H9 (cell line): ENCODE results near the gene VMA21. TPM values are rescaled to one million over a fixed set of nuclear protein-coding genes. Genes with fewer than 3 reads are reported as not detected.

Source experiments
- DNase-seq: peaks from one replicate; pipeline ENCODE4 v3.0.0-alpha.2; 2017
- H2AFZ ChIP-seq: one replicate; pipeline ENCODE4 v1.6.1; 2013; ENCODE audit warnings: mild to moderate bottlenecking, low read length, control low read depth, moderate library complexity
- H2AK5ac ChIP-seq: 2 replicates; pipeline ENCODE4 v1.6.1; 2013; ENCODE audit warnings: low read length, control low read depth, mixed read lengths; ENCODE audit not compliant: insufficient read length
- H2BK120ac ChIP-seq: one replicate; pipeline ENCODE4 v1.6.1; 2013; ENCODE audit warnings: low read depth, mild to moderate bottlenecking, low read length, control low read depth, inconsistent platforms; ENCODE audit not compliant: poor library complexity, severe bottlenecking
- H2BK12ac ChIP-seq: 2 replicates; pipeline ENCODE4 v1.6.1; 2013; ENCODE audit warnings: low read length, control low read depth, mixed read lengths, low read depth; ENCODE audit not compliant: insufficient read length
- H2BK15ac ChIP-seq: 2 replicates; pipeline ENCODE4 v1.6.1; 2013; ENCODE audit warnings: low read depth, low read length, control low read depth
- H2BK20ac ChIP-seq: one replicate; pipeline ENCODE4 v1.6.1; 2013; ENCODE audit warnings: low read depth, mild to moderate bottlenecking, low read length, control low read depth, inconsistent platforms; ENCODE audit not compliant: poor library complexity, severe bottlenecking
- H2BK5ac ChIP-seq: 2 replicates; pipeline ENCODE4 v1.6.1; 2013; ENCODE audit warnings: low read length, control low read depth, mixed read lengths; ENCODE audit not compliant: insufficient read length
- H3K14ac ChIP-seq: 2 replicates; pipeline ENCODE4 v1.6.1; 2013; ENCODE audit warnings: low read length, control low read depth; ENCODE audit not compliant: insufficient read depth
- H3K18ac ChIP-seq: 2 replicates; pipeline ENCODE4 v1.6.1; 2013; ENCODE audit warnings: low read depth, mild to moderate bottlenecking, mixed read lengths, low read length, control low read depth; ENCODE audit not compliant: insufficient read length
- H3K23ac ChIP-seq: 2 replicates; pipeline ENCODE4 v1.6.1; 2013; ENCODE audit warnings: low read length, control low read depth, mixed read lengths, low read depth; ENCODE audit not compliant: insufficient read length
- H3K23me2 ChIP-seq: 2 replicates; pipeline ENCODE4 v1.6.1; 2013; ENCODE audit warnings: low read depth, mild to moderate bottlenecking, mixed read lengths, low read length, control low read depth; ENCODE audit not compliant: insufficient read length, poor library complexity, severe bottlenecking
- H3K27ac ChIP-seq: 2 replicates; pipeline ENCODE4 v1.5.1; 2013; ENCODE audit warnings: low read length, control low read depth, mixed read lengths, low read depth; ENCODE audit not compliant: insufficient read length
- H3K27me3 ChIP-seq: 2 replicates; pipeline ENCODE4 v1.6.1; 2013; ENCODE audit warnings: low read length, control low read depth, inconsistent platforms; ENCODE audit not compliant: insufficient read depth
- H3K4ac ChIP-seq: 2 replicates; pipeline ENCODE4 v1.6.1; 2013; ENCODE audit warnings: low read depth, mild to moderate bottlenecking, control low read depth, inconsistent platforms, low read length, moderate library complexity
- H3K4me1 ChIP-seq: 2 replicates; pipeline ENCODE4 v1.6.1; 2013; ENCODE audit warnings: low read length, control low read depth, inconsistent platforms; ENCODE audit not compliant: insufficient read depth
- H3K4me2 ChIP-seq: 2 replicates; pipeline ENCODE4 v1.6.1; 2013; ENCODE audit warnings: low read length, control low read depth, mixed read lengths; ENCODE audit not compliant: insufficient read length, insufficient read depth
- H3K56ac ChIP-seq: 2 replicates; pipeline ENCODE4 v1.6.1; 2013; ENCODE audit warnings: low read depth, mild to moderate bottlenecking, mixed read lengths, low read length, control low read depth; ENCODE audit not compliant: insufficient read length
- H3K79me1 ChIP-seq: 2 replicates; pipeline ENCODE4 v1.6.1; 2013; ENCODE audit warnings: low read depth, mild to moderate bottlenecking, moderate library complexity, low read length, control low read depth, inconsistent platforms; ENCODE audit not compliant: insufficient read depth, poor library complexity, severe bottlenecking
- H3K79me2 ChIP-seq: 2 replicates; pipeline ENCODE4 v1.6.1; 2013; ENCODE audit warnings: low read length, control low read depth, inconsistent platforms; ENCODE audit not compliant: insufficient read depth
- H3K9ac ChIP-seq: 2 replicates; pipeline ENCODE4 v1.6.1; 2013; ENCODE audit warnings: low read length, control low read depth, mixed read lengths; ENCODE audit not compliant: insufficient read length; ENCODE audit errors: extremely low read depth
- H3K9me3 ChIP-seq: one replicate; pipeline ENCODE4 v1.6.1; 2013; ENCODE audit warnings: low read depth, low read length, inconsistent platforms; ENCODE audit not compliant: control insufficient read depth
- H3T11ph ChIP-seq: one replicate; pipeline ENCODE4 v1.6.1; 2013; ENCODE audit warnings: mild to moderate bottlenecking, low read length, control low read depth, inconsistent platforms
- H4K20me1 ChIP-seq: one replicate; pipeline ENCODE4 v1.6.1; 2013; ENCODE audit not compliant: control insufficient read depth, insufficient read length, insufficient read depth
- H4K5ac ChIP-seq: 2 replicates; pipeline ENCODE4 v1.6.1; 2013; ENCODE audit warnings: low read depth, mild to moderate bottlenecking, mixed read lengths, low read length, control low read depth; ENCODE audit not compliant: insufficient read length
- H4K8ac ChIP-seq: replicated peaks from 2 replicates; pipeline ENCODE4 v1.6.1; 2013; ENCODE audit warnings: low read length, control low read depth, mixed read lengths, low read depth; ENCODE audit not compliant: insufficient read length
- H4K91ac ChIP-seq: 2 replicates; pipeline ENCODE4 v1.6.1; 2013; ENCODE audit warnings: low read depth, mild to moderate bottlenecking, moderate library complexity, mixed read lengths, low read length, control low read depth; ENCODE audit not compliant: insufficient read length
- H3K27ac Mint-ChIP-seq, 3 experiments: 2 replicates in 2 of 3; 3 replicates in 1 of 3; pipeline ENCODE4 v1.8.0; 2020 to 2021; ENCODE audit warnings: mixed read lengths in 3 of 3, mild to moderate bottlenecking in 1 of 3, moderate library complexity in 1 of 3
- H3K27me3 Mint-ChIP-seq: 2 replicates; pipeline ENCODE4 v1.8.0; 2021; ENCODE audit warnings: low read depth, mild to moderate bottlenecking, moderate library complexity, mixed read lengths
- H3K36me3 Mint-ChIP-seq, 3 experiments: 2 replicates in 2 of 3; 3 replicates in 1 of 3; pipeline ENCODE4 v1.8.0; 2020 to 2021; ENCODE audit warnings: low read depth in 3 of 3, mixed read lengths in 3 of 3; ENCODE audit not compliant: insufficient read depth in 1 of 3
- H3K4me1 Mint-ChIP-seq, 2 experiments: 2 replicates each; pipeline ENCODE4 v1.8.0; 2020; ENCODE audit warnings: mixed read lengths in 2 of 2
- H3K4me3 Mint-ChIP-seq, 2 experiments: 2 replicates in 1 of 2; 3 replicates in 1 of 2; pipeline ENCODE4 v1.8.0; 2020 to 2021; ENCODE audit warnings: mild to moderate bottlenecking in 2 of 2, mixed read lengths in 2 of 2, moderate library complexity in 1 of 2
- H3K9me3 Mint-ChIP-seq, 2 experiments: 2 replicates in 1 of 2; 3 replicates in 1 of 2; pipeline ENCODE4 v1.8.0; 2020; ENCODE audit warnings: mild to moderate bottlenecking in 2 of 2, mixed read lengths in 2 of 2, moderate library complexity in 1 of 2
- WGBS: extraction: QIAGEN DNeasy Blood & Tissue Kit; methylation state at CpG from one replicate; pipeline ENCODE4 v1.1.7; 2013; ENCODE audit warnings: missing lambda C conversion rate, low lambda C conversion rate, mixed read lengths; ENCODE audit not compliant: insufficient read length; ENCODE audit errors: extremely low coverage; 5-methylcytosine and 5-hydroxymethylcytosine counted together
- long read RNA-seq: library from polyadenylated mRNA; unstranded; transcript quantifications from one replicate; pipeline ENCODE4 v2.0.0, GENCODE V29; 2020
- total RNA-seq: library from RNA; stranded (reverse); gene quantifications from 2 replicates; pipeline ENCODE4 v1.2.1, GENCODE V29; 2021
- TF ChIP-seq, protein P1 (sequence below): fragments of 200-600 bp; sonication (generic); conservative IDR thresholded peaks from 3 replicates; pipeline ENCODE4 v1.8.0; 2021; ENCODE audit warnings: antibody characterized with exemption, mild to moderate bottlenecking

Gene VMA21, protein sequence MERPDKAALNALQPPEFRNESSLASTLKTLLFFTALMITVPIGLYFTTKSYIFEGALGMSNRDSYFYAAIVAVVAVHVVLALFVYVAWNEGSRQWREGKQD
- 46.1 and 50.3 TPM in 2 replicates for total RNA-seq
- long read RNA-seq, full-length matches to known transcripts, result 61 of 75 reads
- long read RNA-seq, partial matches to known transcripts, result 2 of 75 reads
- long read RNA-seq, other reads (novel, unspliced or antisense), result 12 of 75 reads

DNA sequence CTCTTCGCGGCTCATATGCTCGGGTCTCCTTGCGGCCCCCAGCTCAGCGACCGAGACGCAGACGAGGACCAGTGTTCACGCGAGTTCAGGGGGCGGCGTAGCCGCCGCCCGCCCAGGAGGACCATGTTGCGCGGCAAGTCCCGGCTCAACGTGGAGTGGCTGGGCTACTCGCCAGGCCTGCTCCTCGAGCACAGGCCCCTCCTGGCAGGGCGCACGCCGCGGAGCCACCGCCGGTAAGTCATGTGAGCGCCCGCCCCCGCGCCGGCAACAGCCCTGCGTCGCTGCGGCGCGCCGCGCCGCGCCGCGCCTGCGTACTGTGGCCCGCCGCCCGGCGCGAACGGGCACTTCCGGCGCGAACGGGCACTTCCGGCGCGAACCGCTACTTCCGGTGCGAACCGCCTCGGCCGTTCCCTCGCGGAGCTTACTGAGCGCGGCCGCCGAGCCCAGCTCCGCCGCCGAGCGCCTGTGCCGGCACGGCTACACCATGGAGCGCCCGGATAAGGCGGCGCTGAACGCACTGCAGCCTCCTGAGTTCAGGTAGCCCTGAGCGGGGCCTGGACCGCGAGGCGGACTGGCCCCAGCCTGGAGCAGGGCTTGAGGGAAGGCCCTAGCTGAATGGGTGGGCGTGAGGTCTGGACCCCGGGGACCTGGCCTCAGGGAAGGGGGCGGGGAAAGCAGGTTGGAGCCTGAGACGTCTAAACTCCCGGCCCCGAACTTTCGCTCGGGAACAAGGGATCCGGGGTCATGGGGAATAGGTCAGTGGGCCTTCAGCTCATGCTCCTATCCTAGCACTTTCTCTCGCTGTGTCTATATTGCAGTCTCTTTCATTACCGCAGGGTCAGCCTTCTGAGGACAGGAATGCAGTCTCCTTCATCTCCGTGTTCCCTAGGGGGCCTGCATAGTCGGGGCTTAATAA, at the start of gene VMA21:
Gene VMA21, plus strand, starts transcription at position 382 of the 916 bp plus-strand sequence. Its CDS starts 103 bp downstream, at position 485.
- H3K14ac ChIP-seq, result peak within 1 kb of the TSS; percentile 74
- no peak within 1 kb of the TSS for H2BK15ac ChIP-seq
- H3T11ph ChIP-seq, result no peak within 1 kb of the TSS
- H3K4me1 ChIP-seq, result no peaks in the 10 kb centered on the region
- H3K79me1 ChIP-seq, result no peaks in the 10 kb centered on the region
- H3K27ac ChIP-seq, result no peak within 1 kb of the TSS
- H2AK5ac ChIP-seq, result no peak within 1 kb of the TSS
- no peak within 1 kb of the TSS for H2BK120ac ChIP-seq
- peak; percentile 76 for DNase-seq
- H3K23ac ChIP-seq, result no peak within 1 kb of the TSS
- H2BK20ac ChIP-seq, result no peak within 1 kb of the TSS
- no peaks in the 10 kb centered on the region for H3K27me3 ChIP-seq
- H3K23me2 ChIP-seq, result peaks cover 8% of the 10 kb centered on the region
- Mint-ChIP-seq H3K36me3 (peaks cover 7 to 9% (median 9%) of the 10 kb centered on the region in 3 experiments; a peak in 6 of 7 replicates), H3K9me3 (peaks cover 65 to 69% of the 10 kb centered on the region in 2 experiments), H3K27me3 (no peaks in the 10 kb centered on the region), H3K4me3 (peak within 1 kb of the TSS; percentile 83 to 90), H3K27ac (peak within 1 kb of the TSS in 2 of 3 experiments; percentile 84 to 95; a peak in 5 of 7 replicates), H3K4me1 (peaks cover 13 to 18% of the 10 kb centered on the region in 2 experiments; a peak in 2 of 4 replicates)
- peaks cover 43% of the 10 kb centered on the region for H3K9me3 ChIP-seq
- no peak within 1 kb of the TSS; the same call in 1 of the 2 replicates for H3K4ac ChIP-seq
- H3K4me2 ChIP-seq, result peak within 1 kb of the TSS; percentile 84
- no peak within 1 kb of the TSS for H3K56ac ChIP-seq
- no peak within 1 kb of the TSS for H4K5ac ChIP-seq
- no CpG with 5 or more reads among the region's 97 CpGs for WGBS
- H2BK12ac ChIP-seq, result no peak within 1 kb of the TSS
- peak within 1 kb of the TSS; percentile 85 for H3K9ac ChIP-seq
- TF ChIP-seq, protein P1, sequence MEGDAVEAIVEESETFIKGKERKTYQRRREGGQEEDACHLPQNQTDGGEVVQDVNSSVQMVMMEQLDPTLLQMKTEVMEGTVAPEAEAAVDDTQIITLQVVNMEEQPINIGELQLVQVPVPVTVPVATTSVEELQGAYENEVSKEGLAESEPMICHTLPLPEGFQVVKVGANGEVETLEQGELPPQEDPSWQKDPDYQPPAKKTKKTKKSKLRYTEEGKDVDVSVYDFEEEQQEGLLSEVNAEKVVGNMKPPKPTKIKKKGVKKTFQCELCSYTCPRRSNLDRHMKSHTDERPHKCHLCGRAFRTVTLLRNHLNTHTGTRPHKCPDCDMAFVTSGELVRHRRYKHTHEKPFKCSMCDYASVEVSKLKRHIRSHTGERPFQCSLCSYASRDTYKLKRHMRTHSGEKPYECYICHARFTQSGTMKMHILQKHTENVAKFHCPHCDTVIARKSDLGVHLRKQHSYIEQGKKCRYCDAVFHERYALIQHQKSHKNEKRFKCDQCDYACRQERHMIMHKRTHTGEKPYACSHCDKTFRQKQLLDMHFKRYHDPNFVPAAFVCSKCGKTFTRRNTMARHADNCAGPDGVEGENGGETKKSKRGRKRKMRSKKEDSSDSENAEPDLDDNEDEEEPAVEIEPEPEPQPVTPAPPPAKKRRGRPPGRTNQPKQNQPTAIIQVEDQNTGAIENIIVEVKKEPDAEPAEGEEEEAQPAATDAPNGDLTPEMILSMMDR, result no peak
- no peak within 1 kb of the TSS for H4K8ac ChIP-seq
- no peaks in the 10 kb centered on the region for H4K20me1 ChIP-seq
- peak within 1 kb of the TSS; percentile 33 for H3K18ac ChIP-seq
- no peak within 1 kb of the TSS for H2AFZ ChIP-seq
- H3K79me2 ChIP-seq, result peaks cover 18% of the 10 kb centered on the region; the same call in 1 of the 2 replicates
- no peak within 1 kb of the TSS for H2BK5ac ChIP-seq
- H4K91ac ChIP-seq, result no peak within 1 kb of the TSS
